Measurements from ENCODE around the gene SZT2.

GRCh38 chr1:43370564-43370963 is 19.1 kb upstream of the SZT2 start:
- TF ChIP-seq CTCF (conservative IDR thresholded peaks at IDR 0.05) (no peak), EZH2 (IDR thresholded peaks at IDR 0.05; ENCODE audit: low read depth) (no peak)
